ENCODE measurements around the gene ZFAND3. TPM values are rescaled to one million over a fixed set of nuclear protein-coding genes. Genes with fewer than 3 reads are reported as not detected.

ZFAND3 gene
- polyA plus RNA-seq, 2 of the 4 experiments (the other 2 are of a cell fraction), result 12.0 to 50.0 TPM

DNA sequence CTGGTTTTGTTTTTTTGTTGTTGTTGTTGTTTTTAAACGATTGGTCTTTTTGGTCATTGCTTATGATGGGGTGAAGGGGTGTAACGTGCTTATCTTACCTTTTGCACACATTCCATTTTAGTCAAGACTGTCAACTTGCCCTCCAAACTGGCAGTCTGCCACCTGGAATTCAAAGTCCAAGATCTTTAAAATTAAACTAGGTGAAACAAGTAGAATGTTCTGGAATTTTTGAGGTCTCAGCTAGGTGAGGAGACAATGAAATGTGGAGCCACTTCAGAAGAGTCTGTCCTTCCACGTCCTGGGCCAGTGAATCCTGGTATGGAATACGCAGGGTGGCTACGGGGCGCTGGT, 344.6 kb downstream of the ZFAND3 start:
- no peak for DNase-seq (ENCODE audit: low read depth in 1 of 2, low spot score in 1 of 2)
- ATAC-seq, result no peak
- CTCF ChIA-PET, result interaction anchor here (0.5 kb wide), 1 partner anchor 223 kb away, joined by 3 read pairs; no protein-coding TSS in a partner anchor
- POLR2A ChIA-PET, result no interaction called here
- H3K27ac ChIP-seq, result no peak overlapping the region
- H3K4me3 ChIP-seq, result no peak overlapping the region
- FAIRE-seq, result no peak
- no peaks in the 10 kb centered on the region for H3K9me3 ChIP-seq
- no peaks in the 10 kb centered on the region for H3K4me1 ChIP-seq
- no peak overlapping the region for H3K4me2 ChIP-seq
- TF ChIP-seq FOXS1 (CRISPR knock-in tag; IDR thresholded peaks at IDR 0.05), result no peak
- TF ChIP-seq, protein P1, sequence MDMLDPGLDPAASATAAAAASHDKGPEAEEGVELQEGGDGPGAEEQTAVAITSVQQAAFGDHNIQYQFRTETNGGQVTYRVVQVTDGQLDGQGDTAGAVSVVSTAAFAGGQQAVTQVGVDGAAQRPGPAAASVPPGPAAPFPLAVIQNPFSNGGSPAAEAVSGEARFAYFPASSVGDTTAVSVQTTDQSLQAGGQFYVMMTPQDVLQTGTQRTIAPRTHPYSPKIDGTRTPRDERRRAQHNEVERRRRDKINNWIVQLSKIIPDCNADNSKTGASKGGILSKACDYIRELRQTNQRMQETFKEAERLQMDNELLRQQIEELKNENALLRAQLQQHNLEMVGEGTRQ (IDR thresholded peaks at IDR 0.05), result no peak
- no peak for TF ChIP-seq TP53 (CRISPR knock-in tag; IDR thresholded peaks at IDR 0.05)
- TF ChIP-seq, protein P2, sequence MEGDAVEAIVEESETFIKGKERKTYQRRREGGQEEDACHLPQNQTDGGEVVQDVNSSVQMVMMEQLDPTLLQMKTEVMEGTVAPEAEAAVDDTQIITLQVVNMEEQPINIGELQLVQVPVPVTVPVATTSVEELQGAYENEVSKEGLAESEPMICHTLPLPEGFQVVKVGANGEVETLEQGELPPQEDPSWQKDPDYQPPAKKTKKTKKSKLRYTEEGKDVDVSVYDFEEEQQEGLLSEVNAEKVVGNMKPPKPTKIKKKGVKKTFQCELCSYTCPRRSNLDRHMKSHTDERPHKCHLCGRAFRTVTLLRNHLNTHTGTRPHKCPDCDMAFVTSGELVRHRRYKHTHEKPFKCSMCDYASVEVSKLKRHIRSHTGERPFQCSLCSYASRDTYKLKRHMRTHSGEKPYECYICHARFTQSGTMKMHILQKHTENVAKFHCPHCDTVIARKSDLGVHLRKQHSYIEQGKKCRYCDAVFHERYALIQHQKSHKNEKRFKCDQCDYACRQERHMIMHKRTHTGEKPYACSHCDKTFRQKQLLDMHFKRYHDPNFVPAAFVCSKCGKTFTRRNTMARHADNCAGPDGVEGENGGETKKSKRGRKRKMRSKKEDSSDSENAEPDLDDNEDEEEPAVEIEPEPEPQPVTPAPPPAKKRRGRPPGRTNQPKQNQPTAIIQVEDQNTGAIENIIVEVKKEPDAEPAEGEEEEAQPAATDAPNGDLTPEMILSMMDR (IDR thresholded peaks at IDR 0.05), result no peak
- no peak for TF ChIP-seq FOSL2 (IDR thresholded peaks at IDR 0.05)
- no peak for TF ChIP-seq FOSL2 (CRISPR knock-in tag; IDR thresholded peaks at IDR 0.05)
- TF ChIP-seq BHLHE40 (IDR thresholded peaks at IDR 0.05; ENCODE audit: low read depth, low read length), result no peak
- TF ChIP-seq CBX8 (IDR thresholded peaks at IDR 0.05), result no peak
- no peak for TF ChIP-seq KDM5A (IDR thresholded peaks at IDR 0.05)
- no peak for TF ChIP-seq CHD4 (IDR thresholded peaks at IDR 0.05; ENCODE audit: borderline replicate concordance)
- no peak for TF ChIP-seq PHF8 (IDR thresholded peaks at IDR 0.05; ENCODE audit: borderline replicate concordance, low read depth)
- TF ChIP-seq POLR2AphosphoS2 (conservative IDR thresholded peaks at IDR 0.05; ENCODE audit: low read length), result no peak
- no peak for TF ChIP-seq CEBPB (IDR thresholded peaks at IDR 0.05)
- no peak for TF ChIP-seq HOXB5 (CRISPR knock-in tag; IDR thresholded peaks at IDR 0.05)
- no peak for TF ChIP-seq EP300 (IDR thresholded peaks at IDR 0.05)
- TF ChIP-seq ZC3H11A (IDR thresholded peaks at IDR 0.05), result no peak
- 89% methylated on average over 6 of the region's 6 CpGs for WGBS (ENCODE audit: missing lambda C conversion rate)

DNA sequence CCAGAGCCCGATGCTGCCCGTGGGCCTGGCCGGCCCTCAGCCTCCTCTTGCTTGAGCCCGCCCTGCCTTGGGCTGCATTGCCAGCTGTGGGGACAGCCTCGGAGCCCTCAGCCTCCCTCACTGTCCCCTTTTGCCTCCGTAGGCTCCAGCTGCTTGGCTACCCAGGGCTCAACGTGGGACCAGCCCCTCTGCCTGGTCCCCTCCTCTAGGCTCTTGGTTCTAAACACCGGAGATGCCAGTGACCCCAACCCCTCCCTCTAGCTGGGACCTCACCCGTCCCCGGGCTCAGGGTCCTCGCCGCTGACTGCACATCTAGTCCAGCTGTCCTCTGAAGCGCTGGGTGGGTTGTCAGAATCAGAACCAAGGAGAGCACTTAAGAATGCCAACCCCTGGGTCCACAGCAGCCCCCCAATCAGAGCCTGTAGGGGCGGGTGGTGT, 345.2 kb downstream of the ZFAND3 start:
- ATAC-seq (no peak), DNase-seq (ENCODE audit: low read depth in 1 of 2, low spot score in 1 of 2) (no peak), FAIRE-seq (no peak)
- H3K4me1 ChIP-seq, result no peaks in the 10 kb centered on the region
- H3K9me3 ChIP-seq, result no peaks in the 10 kb centered on the region
- ChIA-PET CTCF (no interaction called here), POLR2A (no interaction called here)
- H3K4me2 ChIP-seq, result no peak overlapping the region
- 100% methylated on average over 5 of the region's 14 CpGs for WGBS (ENCODE audit: missing lambda C conversion rate)
- TF ChIP-seq RARB (CRISPR knock-in tag; IDR thresholded peaks at IDR 0.05) (no peak), RFX5 (IDR thresholded peaks at IDR 0.05) (no peak), EHF (CRISPR knock-in tag; IDR thresholded peaks at IDR 0.05) (no peak), HOXB5 (CRISPR knock-in tag; IDR thresholded peaks at IDR 0.05) (no peak), CEBPB (IDR thresholded peaks at IDR 0.05) (no peak), POLR2A (IDR thresholded peaks at IDR 0.05; ENCODE audit: low read length) (no peak), KDM5A (IDR thresholded peaks at IDR 0.05) (no peak), HDAC2 (IDR thresholded peaks at IDR 0.05) (no peak), CBX8 (IDR thresholded peaks at IDR 0.05) (no peak), PHF8 (IDR thresholded peaks at IDR 0.05; ENCODE audit: borderline replicate concordance, low read depth) (no peak), CHD4 (IDR thresholded peaks at IDR 0.05; ENCODE audit: borderline replicate concordance) (no peak), MYC (IDR thresholded peaks at IDR 0.05; ENCODE audit: borderline replicate concordance, low read length) (no peak), MAZ (IDR thresholded peaks at IDR 0.05; ENCODE audit: borderline replicate concordance, low read depth, low read length) (no peak), RNF2 (IDR thresholded peaks at IDR 0.05; ENCODE audit: borderline replicate concordance, low read depth) (no peak)
- TF ChIP-seq, protein P3, sequence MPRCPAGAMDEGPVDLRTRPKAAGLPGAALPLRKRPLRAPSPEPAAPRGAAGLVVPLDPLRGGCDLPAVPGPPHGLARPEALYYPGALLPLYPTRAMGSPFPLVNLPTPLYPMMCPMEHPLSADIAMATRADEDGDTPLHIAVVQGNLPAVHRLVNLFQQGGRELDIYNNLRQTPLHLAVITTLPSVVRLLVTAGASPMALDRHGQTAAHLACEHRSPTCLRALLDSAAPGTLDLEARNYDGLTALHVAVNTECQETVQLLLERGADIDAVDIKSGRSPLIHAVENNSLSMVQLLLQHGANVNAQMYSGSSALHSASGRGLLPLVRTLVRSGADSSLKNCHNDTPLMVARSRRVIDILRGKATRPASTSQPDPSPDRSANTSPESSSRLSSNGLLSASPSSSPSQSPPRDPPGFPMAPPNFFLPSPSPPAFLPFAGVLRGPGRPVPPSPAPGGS (IDR thresholded peaks at IDR 0.05), result no peak
- TF ChIP-seq, protein P4, sequence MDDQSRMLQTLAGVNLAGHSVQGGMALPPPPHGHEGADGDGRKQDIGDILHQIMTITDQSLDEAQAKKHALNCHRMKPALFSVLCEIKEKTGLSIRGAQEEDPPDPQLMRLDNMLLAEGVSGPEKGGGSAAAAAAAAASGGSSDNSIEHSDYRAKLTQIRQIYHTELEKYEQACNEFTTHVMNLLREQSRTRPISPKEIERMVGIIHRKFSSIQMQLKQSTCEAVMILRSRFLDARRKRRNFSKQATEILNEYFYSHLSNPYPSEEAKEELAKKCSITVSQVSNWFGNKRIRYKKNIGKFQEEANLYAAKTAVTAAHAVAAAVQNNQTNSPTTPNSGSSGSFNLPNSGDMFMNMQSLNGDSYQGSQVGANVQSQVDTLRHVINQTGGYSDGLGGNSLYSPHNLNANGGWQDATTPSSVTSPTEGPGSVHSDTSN (IDR thresholded peaks at IDR 0.05), result no peak
- TF ChIP-seq, protein P5, sequence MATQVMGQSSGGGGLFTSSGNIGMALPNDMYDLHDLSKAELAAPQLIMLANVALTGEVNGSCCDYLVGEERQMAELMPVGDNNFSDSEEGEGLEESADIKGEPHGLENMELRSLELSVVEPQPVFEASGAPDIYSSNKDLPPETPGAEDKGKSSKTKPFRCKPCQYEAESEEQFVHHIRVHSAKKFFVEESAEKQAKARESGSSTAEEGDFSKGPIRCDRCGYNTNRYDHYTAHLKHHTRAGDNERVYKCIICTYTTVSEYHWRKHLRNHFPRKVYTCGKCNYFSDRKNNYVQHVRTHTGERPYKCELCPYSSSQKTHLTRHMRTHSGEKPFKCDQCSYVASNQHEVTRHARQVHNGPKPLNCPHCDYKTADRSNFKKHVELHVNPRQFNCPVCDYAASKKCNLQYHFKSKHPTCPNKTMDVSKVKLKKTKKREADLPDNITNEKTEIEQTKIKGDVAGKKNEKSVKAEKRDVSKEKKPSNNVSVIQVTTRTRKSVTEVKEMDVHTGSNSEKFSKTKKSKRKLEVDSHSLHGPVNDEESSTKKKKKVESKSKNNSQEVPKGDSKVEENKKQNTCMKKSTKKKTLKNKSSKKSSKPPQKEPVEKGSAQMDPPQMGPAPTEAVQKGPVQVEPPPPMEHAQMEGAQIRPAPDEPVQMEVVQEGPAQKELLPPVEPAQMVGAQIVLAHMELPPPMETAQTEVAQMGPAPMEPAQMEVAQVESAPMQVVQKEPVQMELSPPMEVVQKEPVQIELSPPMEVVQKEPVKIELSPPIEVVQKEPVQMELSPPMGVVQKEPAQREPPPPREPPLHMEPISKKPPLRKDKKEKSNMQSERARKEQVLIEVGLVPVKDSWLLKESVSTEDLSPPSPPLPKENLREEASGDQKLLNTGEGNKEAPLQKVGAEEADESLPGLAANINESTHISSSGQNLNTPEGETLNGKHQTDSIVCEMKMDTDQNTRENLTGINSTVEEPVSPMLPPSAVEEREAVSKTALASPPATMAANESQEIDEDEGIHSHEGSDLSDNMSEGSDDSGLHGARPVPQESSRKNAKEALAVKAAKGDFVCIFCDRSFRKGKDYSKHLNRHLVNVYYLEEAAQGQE (IDR thresholded peaks at IDR 0.05), result no peak
- H3K4me3 ChIP-seq, result no peak overlapping the region
- H3K27ac ChIP-seq, result no peak overlapping the region

Measured in A549 (cell line).